Measurements from ENCODE around the gene KRTAP12-3.
"Not testable (repeated sequence)": the region's sequence is repeated elsewhere in the genome, so short reads cannot be mapped to it uniquely, and the experiment has no call there.

GRCh38 chr21:44627831-44628233 lies 29.9 kb upstream of the KRTAP12-3 start:
- TF ChIP-seq EZH2 (IDR thresholded peaks at IDR 0.05; ENCODE audit: insufficient read depth, poor library complexity, severe bottlenecking); EZH2phosphoT487 (IDR thresholded peaks at IDR 0.05; ENCODE audit: insufficient read depth, low read depth): not testable (repeated sequence)
